CD1c-positive myeloid dendritic cell (primary cell): ENCODE measurements around the gene RERG.

Experiments used
- DNase-seq: peaks from one replicate; pipeline ENCODE4 v3.0.0-alpha.2; 2016; ENCODE audit errors: extremely low spot score

RERG gene

DNA sequence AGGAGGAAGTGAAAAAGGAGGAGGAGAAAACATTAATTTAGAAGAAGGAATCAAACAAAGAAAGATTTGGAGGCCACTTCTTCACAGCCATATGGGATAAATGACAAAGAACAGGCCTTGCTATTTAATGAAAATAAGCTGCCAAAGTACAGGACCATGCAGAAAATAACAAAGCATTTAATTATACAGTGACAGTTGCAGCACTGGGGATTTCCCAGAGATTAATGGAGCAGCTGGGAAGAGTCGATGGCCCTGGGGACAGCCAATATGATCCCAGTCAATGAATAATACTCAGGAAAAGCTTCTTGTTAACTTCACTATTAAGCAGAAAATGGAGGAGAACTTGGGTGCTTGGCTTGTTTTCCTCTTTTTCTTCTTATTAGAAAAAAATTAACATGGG is 34.6 kb downstream of the RERG start:
- no peak for DNase-seq

DNA sequence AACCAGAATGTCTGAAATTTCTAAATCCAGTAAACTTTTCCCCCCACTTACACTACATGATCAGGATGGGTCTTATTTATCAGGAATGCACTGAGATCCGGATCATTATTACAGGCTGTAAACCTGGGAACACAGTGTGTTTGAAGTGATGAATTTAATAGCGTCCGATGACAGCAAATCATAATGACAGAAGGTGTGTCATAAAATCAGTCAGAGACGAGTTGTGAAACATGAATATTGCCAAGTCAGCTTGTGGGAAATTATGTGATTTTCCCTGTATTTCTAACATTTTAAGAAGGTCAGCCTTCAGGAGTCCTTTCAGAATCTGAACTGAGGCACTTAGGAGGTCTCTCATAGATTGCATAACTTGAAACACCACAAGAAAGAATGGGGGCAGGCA is 36.7 kb downstream of the RERG start:
- DNase-seq: no peak

DNA sequence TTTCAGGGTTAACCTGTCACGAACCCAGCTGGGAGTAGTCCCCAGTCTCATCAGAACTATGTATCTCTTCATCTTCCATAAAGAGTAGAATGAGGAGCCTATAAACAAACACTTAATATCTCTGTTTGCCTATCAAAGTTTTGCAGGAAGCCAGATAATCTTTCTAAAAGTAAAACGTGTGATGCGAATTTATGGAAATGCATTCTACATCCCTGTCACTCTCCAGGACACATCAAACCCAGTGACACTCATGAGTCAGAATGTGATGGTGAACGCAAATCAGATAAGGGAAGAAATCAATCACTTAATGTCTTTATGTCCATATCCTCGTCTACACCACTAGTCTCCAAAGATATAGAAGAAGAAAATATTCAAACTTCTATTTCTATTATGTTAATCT is 37.4 kb downstream of the RERG start:
- DNase-seq: no peak

- no peak for DNase-seq
Measured at GRCh38 chr12:15181017-15181683, 40.1 kb downstream of the RERG start.

GRCh38 chr12:15180325-15180724 is 40.9 kb downstream of the RERG start:
- DNase-seq: no peak

DNA sequence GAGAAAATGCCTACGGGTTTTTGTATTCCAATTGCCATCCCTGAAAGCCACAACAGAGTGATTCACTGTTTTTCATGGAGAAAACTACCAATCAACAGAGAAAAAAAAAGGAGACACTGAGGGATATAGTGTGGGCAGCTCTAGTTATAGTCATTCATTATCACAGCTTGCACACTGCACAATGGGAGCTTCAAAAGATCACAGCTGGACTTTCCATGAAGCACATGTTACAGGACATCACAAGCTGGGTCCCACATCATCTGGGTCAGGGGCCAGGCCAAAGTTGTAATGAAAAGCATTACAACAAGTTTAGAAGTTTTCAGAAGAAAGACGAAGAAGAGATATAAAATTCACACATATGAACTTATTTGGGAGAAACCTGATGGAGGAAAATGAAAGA is 41.5 kb downstream of the RERG start:
- no peak for DNase-seq

- no peak for DNase-seq
Measured at GRCh38 chr12:15173142-15173541, 48.1 kb downstream of the RERG start.

GRCh38 chr12:15172060-15172822 is 49.0 kb downstream of the RERG start:
- DNase-seq: no peak

DNA sequence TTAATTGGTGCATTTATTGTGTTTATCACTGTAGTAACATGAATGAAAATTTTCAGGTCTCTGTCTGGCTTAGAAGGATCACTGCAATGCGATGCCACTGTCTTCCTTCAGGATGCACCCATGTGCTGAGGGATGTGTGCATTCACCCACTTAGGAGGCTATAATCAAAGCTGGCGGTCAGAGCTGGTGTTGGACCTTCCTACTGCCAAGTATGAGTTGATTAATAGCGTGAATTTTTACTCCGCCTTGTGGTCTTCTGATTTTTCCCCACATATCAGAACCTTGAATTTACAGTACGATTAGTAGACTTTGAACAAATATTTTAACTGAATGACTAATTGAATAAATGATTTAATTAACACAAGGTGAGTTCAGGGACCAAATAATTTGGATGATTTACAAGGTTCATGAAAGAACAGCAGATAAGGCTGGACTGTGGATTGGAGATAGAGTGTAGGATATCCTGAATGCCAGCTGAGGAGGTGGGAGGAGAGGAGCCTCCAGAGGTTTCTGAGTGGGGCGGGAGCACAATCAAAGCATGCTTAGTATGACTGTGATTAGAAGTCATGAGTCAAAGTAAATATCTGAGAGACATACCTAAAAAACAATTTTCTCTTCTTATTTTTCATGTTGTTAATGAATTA is 50.1 kb downstream of the RERG start:
- no peak for DNase-seq

DNA sequence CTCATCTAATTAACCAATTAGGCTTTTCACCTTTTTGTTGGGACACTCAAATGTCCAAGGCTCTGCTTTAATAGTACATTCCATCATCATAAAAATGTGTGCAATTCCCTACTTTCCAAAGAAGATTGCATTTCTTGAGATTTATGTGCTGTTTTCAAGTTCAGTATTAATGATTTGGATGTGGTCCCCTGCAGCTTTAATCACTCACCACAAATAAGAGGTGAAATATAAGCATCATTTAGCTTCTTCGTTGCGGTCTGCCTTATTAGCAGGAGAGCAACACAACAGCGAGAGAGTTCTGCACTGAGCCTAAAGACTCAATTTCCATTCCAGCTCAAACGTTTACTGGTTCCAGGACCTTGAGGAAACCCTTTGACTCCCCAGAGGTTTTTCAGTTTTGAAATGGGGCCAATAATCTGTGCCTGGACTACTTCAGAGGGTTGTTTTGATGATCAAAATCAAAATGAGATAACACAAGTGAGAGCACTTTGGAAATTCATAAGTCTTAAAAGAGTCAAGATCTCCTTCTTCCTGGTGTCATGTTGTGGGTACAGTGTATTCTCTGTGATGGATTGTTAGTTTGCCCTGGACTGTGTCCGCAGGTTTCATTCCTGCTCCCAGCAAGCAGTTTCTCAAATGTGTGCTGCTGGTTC is 53.1 kb downstream of the RERG start:
- no peak for DNase-seq

GRCh38 chr12:15165012-15165659 is 56.1 kb downstream of the RERG start:
- no peak for DNase-seq

DNA sequence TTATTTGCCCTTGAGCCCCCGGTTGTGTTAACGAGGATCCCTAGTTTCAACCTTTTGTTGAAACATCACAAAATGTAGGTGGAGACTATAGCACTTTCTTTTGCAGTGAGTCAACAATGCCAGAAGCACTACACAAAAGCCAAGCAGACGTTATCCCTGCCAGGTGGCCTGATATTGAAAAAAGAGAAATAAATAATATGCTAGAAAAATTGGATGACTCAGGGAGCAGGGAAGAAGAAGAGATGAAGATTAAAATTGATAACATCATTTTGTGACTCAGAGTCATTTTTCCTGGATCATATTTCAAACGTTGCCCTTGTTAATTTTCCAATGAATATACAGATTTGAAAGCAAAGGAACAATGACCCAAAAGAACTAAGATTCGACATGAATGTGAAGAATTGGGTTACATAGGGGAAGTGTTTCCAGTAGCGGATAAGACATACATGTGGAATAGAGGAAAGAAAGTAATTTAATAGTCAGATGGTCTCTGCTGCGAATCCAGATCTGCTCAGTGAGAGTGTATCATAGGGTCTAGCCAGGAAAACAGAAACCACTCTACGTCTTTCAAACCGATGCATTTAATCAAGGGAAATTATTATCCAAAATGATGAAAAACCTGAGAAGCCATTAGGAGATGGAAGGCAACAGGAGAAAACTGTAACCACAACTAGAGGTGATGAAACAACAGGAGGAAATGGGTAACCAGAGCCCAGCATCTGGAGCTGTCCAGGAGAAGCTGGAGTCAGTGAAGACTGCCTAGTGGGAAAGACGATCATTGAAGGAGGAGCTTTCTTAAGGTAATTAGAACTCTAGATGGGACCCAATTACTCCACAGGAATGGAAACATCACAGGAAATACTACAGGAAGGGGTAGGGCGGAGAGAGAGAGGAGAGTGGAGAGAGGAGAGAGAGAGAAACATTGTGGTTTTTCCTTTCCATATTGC is 57.9 kb downstream of the RERG start:
- no peak for DNase-seq

GRCh38 chr12:15158083-15158482 is 63.1 kb downstream of the RERG start:
- no peak for DNase-seq

DNA sequence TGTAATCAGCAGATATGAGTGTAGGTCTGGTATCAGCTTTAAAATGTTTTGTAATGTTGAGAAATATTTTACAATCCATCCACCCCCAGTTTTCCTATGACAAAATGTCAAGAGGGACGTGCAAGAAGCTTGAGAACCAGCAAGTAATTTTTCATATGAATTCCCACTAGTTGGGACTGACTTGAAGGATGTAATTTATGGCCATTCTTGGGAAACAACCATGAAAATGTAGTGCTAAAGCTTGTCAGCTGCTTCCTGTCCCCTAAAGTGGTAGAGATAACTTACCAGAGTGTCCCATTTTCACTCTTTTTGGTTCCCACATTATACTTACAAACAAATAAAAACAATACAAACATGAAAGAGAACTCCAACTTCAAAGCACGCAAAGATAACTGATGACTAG is 63.9 kb downstream of the RERG start:
- no peak for DNase-seq

- no peak for DNase-seq
Measured at GRCh38 chr12:15155271-15155670, 65.9 kb downstream of the RERG start.

DNA sequence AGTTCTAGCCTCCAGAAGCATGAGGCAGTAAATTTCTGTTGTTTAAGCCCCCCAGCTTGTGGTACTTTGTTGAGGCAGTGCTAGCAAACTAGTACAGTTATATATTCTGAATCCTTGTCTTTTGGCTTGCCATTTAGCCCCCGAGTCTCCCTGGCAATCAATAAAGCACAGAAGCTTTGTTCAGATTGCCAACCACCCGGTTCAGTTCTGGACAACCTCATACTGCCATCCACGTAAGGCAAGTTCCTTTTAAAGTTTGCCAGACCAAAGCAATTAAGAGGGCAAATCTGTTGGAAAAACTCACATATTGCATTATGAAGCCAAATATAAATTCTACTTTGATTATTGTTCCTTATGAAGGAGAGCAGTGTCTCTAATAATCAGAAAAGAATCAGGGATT is 67.1 kb downstream of the RERG start:
- no peak for DNase-seq

DNA sequence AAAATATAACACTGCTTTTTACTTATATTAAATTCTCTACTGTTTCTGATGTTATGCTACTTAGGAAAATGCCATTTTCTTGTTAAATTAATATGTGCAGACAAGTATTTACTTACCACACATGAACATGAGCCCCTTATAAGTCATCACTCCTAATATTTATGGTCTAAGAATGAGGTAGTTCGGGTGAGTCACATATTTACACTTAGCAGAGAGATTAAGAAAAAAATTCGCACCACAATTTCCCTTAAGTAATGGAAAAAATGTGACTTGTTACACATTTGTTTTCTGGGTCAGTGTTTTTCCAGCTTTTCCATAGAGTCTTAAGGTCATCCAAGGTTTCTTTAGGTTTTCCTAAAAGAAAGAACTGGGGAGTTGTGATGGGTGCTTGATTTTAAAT is 68.3 kb downstream of the RERG start:
- DNase-seq: no peak

GRCh38 chr12:15152456-15152855 is 68.8 kb downstream of the RERG start:
- no peak for DNase-seq

GRCh38 chr12:15151161-15152091 is 69.8 kb downstream of the RERG start:
- peak; percentile 3 for DNase-seq

- no peak for DNase-seq
Measured at GRCh38 chr12:15146585-15146984, 74.6 kb downstream of the RERG start.
